Activated T-cell treated with anti-CD3 and anti-CD28 coated beads, Interleukin-2, amount 50 U/mL, for 4 hours (primary cell): ENCODE data around the gene C19orf44. TPM values are rescaled to one million over a fixed set of nuclear protein-coding genes. Genes with fewer than 3 reads are reported as not detected.

Experiments
- ATAC-seq, 2 donors: fragments of 200-7000 bp; cut with Tn5 transposase; one replicate each; pipeline ENCODE4 v1.10.0; 2021
- DNase-seq: peaks from one replicate; pipeline ENCODE4 v3.0.0-alpha.2; 2020
- H3K27me3 Mint-ChIP-seq: one replicate; pipeline ENCODE4 v1.8.0; 2021; ENCODE audit warnings: low read depth, mixed read lengths
- H3K36me3 Mint-ChIP-seq: one replicate; pipeline ENCODE4 v1.8.0; 2022; ENCODE audit warnings: mixed read lengths; ENCODE audit not compliant: insufficient read depth
- H3K4me1 Mint-ChIP-seq: one replicate; pipeline ENCODE4 v1.8.0; 2021; ENCODE audit warnings: low read depth, mixed read lengths
- H3K4me3 Mint-ChIP-seq: one replicate; pipeline ENCODE4 v1.8.0; 2021; ENCODE audit warnings: mild to moderate bottlenecking, moderate library complexity, mixed read lengths
- H3K9me3 Mint-ChIP-seq: one replicate; pipeline ENCODE4 v1.8.0; 2021; ENCODE audit warnings: mixed read lengths
- total RNA-seq, 3 donors: library from RNA; stranded (reverse); gene quantifications; one replicate each; pipeline ENCODE4 v1.2.1, GENCODE V29; 2021

C19orf44 gene
- total RNA-seq, 3 donors from 2014 or later, result 2.4 to 3.2 (median 2.7) TPM

GRCh38 chr19:16518483-16519229, 22.5 kb downstream of the C19orf44 start:
- Mint-ChIP-seq H3K4me3 (no peak overlapping the region), H3K36me3 (peaks cover 32% of the 10 kb centered on the region), H3K27me3 (no peaks in the 10 kb centered on the region), H3K9me3 (no peaks in the 10 kb centered on the region), H3K4me1 (peaks cover 1% of the 10 kb centered on the region)
- ATAC-seq (no peak), DNase-seq (no peak)

- no peak overlapping the region for H3K4me3 Mint-ChIP-seq
- no peaks in the 10 kb centered on the region for H3K9me3 Mint-ChIP-seq
- H3K27me3 Mint-ChIP-seq, result no peaks in the 10 kb centered on the region
- H3K36me3 Mint-ChIP-seq, result peaks cover 38% of the 10 kb centered on the region
- ATAC-seq (no peak), DNase-seq (no peak)
- H3K4me1 Mint-ChIP-seq, result peaks cover 1% of the 10 kb centered on the region
Observed at GRCh38 chr19:16519230-16519687, 23.1 kb downstream of the C19orf44 start.

DNA sequence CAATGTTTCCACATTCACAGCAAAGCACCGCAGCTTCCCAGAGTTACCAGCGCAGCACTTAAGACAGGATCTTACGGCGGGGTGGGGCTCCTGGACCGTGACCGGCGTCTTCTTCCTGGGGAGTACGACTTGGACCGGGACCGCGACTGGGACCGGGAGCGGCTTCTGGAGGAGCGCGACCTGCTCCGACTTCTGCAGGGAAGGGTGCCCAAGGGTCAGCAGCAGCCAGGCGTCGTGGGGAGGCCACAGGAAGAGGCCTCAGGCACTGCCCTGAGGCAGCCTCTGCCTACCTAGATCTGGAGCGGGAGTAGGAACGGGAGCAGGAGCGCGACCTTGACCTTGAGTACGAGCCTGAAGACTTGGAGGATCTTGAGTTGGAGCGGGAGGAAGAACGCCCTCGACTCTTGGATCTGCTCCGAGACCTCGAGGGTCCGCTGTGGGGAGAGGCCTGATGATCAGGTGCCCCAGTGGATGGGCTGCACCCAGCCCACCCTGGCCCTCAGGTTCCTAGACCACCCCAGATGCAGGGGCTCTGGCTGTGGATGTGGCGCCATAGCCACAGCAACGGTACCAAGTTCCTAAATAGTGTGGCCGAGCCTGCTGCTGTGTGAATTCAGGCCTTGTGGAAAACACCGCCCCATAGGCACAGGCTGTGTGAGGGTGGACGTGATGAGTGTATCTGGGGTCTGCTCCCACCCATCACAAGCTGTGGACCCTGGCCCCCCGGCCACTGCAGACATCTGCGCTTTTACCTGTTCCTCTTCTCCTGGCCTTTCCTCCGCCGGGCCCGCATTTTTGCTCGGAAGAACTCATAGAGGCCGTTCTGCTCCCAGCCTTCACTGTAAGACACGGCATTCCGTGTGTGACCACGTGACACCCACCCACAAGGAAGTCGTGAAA, 24.1 kb downstream of the C19orf44 start:
- Mint-ChIP-seq H3K4me3 (no peak overlapping the region), H3K9me3 (no peaks in the 10 kb centered on the region), H3K4me1 (peaks cover 1% of the 10 kb centered on the region), H3K36me3 (peaks cover 39% of the 10 kb centered on the region), H3K27me3 (no peaks in the 10 kb centered on the region)
- DNase-seq, result no peak
- no peak for ATAC-seq

DNA sequence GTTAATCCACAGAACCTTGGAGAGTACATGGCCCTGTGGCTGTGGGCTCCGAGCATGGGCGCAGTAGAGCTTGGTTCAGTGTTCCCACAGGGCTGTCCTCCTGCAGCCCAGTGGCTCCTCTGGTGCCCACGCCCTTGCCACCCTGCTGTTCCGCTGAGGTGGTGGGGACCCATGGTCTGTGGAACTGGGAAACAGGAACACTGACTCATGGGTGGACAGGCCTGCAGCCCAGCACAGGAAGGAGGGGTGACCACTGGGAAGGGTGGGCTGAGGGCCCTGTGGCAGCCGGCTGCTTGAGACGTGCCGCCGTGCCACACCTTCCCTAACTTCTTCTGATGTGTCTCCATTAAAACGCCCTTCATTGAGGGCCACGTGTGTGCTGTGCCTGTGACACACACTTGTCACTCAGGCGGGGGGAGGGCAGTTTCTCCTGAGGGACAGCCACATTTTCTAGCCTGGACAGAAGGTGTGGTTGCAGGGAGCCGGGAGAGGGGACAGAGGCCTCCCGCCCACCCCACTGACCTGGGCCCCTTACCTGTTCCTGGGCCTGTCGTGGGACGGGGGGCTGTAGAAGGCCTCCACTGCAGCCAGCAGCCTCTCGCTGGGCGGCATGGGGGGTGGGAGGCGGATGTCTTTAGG, 24.9 kb downstream of the C19orf44 start:
- Mint-ChIP-seq H3K27me3 (no peaks in the 10 kb centered on the region), H3K36me3 (peaks cover 39% of the 10 kb centered on the region), H3K9me3 (no peaks in the 10 kb centered on the region), H3K4me1 (peaks cover 1% of the 10 kb centered on the region), H3K4me3 (no peak overlapping the region)
- ATAC-seq, result no peak
- no peak for DNase-seq

DNA sequence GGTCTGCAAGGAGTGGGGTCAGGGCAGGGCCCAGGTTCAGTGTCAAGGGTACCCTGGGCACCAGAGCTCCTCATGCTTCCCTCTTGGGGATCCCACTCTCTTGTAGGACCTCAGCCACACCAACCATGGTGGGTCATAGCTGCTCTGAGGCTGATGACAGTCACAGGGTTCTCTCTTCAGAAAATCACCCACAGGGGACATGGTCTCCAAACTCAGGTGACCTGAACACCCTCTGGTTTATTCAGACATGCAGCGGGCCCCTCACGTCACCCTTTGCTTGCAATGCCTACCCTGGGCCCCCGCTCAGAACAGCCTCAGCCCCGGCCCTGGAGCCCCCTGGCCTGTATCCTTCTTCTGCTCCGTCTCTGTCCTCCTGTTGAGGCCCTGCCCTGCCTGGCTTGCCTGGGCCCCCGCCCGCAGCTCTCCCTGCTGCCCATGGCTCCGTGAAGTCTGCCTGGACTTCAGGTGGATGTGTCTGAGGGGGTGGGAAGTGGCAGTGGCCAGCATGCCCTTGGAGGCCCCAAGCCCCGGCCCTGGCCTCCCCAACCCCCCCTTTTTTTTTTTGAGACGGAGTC, 25.6 kb downstream of the C19orf44 start:
- Mint-ChIP-seq H3K4me1 (peaks cover 1% of the 10 kb centered on the region), H3K36me3 (peaks cover 39% of the 10 kb centered on the region), H3K9me3 (no peaks in the 10 kb centered on the region), H3K4me3 (no peak overlapping the region), H3K27me3 (no peaks in the 10 kb centered on the region)
- DNase-seq, result no peak
- ATAC-seq, result no peak

GRCh38 chr19:16522559-16523377, 26.6 kb downstream of the C19orf44 start:
- Mint-ChIP-seq H3K4me3 (peak overlapping the region; percentile 26), H3K9me3 (no peaks in the 10 kb centered on the region), H3K4me1 (no peaks in the 10 kb centered on the region), H3K36me3 (peaks cover 39% of the 10 kb centered on the region), H3K27me3 (no peaks in the 10 kb centered on the region)
- DNase-seq (no peak), ATAC-seq (no peak)

- H3K4me3 Mint-ChIP-seq, result no peak overlapping the region
- H3K36me3 Mint-ChIP-seq, result peaks cover 34% of the 10 kb centered on the region
- H3K4me1 Mint-ChIP-seq, result no peaks in the 10 kb centered on the region
- DNase-seq (no peak), ATAC-seq (no peak)
- H3K27me3 Mint-ChIP-seq, result no peaks in the 10 kb centered on the region
- H3K9me3 Mint-ChIP-seq, result no peaks in the 10 kb centered on the region
Observed at GRCh38 chr19:16524991-16525734, 29.0 kb downstream of the C19orf44 start.

DNA sequence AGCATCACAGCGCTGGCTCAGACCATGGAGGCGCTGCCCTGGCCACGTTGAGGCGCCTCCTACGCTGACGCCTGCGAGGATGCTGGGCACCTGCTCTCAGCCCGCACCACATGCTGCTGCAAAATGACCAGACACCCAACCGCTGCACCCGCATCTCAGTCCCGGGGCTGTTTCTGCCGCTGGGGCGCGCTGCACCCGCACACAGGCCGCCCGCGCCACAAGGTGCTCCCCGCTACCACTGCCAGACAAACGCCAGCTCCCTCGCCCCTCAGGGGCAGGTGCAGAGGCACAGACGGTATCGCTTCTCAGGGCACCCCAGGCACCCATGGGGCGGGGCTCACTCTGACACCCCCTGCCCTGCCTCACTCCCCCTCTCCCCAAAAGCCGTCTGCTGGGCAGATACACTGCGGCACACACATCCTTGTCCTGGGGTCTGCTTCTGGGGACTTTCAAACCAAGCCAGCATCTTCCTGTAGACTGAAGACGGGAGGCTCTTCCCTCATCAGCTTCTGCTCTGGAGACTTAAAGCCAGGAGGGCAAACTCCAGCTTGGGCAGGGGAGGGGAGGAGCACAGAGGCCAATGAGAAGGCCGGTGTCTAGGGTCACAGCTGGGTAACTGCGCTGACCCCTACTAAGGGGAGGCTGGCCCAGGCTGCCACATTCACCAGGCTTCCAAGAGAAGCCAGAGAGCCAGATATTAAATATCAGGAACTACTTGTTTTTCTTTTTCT, 29.7 kb downstream of the C19orf44 start:
- DNase-seq (no peak), ATAC-seq (no peak)
- no peaks in the 10 kb centered on the region for H3K9me3 Mint-ChIP-seq
- H3K4me3 Mint-ChIP-seq, result no peak overlapping the region
- no peaks in the 10 kb centered on the region for H3K4me1 Mint-ChIP-seq
- no peaks in the 10 kb centered on the region for H3K27me3 Mint-ChIP-seq
- peaks cover 27% of the 10 kb centered on the region for H3K36me3 Mint-ChIP-seq

GRCh38 chr19:16527334-16527935, 31.2 kb downstream of the C19orf44 start:
- no peaks in the 10 kb centered on the region for H3K4me1 Mint-ChIP-seq
- H3K9me3 Mint-ChIP-seq, result no peaks in the 10 kb centered on the region
- DNase-seq (no peak), ATAC-seq (no peak)
- peaks cover 37% of the 10 kb centered on the region for H3K36me3 Mint-ChIP-seq
- H3K4me3 Mint-ChIP-seq, result no peak overlapping the region
- no peaks in the 10 kb centered on the region for H3K27me3 Mint-ChIP-seq

DNA sequence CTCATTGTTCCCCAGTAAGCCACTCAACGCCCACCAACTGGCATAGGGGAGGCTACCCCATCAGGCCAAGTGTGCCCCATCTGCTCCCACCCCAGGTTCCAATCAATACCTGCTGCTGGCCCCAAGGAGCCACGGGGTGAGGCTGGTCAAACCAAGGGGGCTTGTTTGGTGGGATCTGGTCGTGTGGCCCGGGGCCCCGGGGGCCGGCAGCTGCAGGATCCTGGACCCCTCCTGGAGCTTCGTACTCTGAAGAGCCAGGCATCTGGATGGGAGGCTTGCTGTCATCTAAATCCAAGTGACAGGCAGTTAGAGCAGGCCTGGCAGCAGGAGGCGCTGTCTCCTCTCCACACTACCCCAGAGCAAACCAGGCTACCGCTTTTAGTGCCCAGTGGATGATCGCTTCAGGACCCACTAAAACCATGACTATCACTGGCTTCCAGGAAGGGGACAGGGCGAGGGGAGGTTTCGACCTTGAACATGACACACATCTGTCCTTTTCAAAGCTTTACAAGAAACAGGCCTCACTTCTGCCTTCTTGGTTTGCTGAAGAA, 31.9 kb downstream of the C19orf44 start:
- DNase-seq, result peak; percentile 26
- no peaks in the 10 kb centered on the region for H3K4me1 Mint-ChIP-seq
- H3K9me3 Mint-ChIP-seq, result no peaks in the 10 kb centered on the region
- ATAC-seq, result peak; percentile 49 to 62
- no peaks in the 10 kb centered on the region for H3K27me3 Mint-ChIP-seq
- peaks cover 32% of the 10 kb centered on the region for H3K36me3 Mint-ChIP-seq
- no peak overlapping the region for H3K4me3 Mint-ChIP-seq

- no peaks in the 10 kb centered on the region for H3K27me3 Mint-ChIP-seq
- no peak for ATAC-seq
- no peaks in the 10 kb centered on the region for H3K4me1 Mint-ChIP-seq
- DNase-seq, result no peak
- H3K4me3 Mint-ChIP-seq, result no peak overlapping the region
- no peaks in the 10 kb centered on the region for H3K9me3 Mint-ChIP-seq
- peaks cover 24% of the 10 kb centered on the region for H3K36me3 Mint-ChIP-seq
Observed at GRCh38 chr19:16529466-16530144, 33.4 kb downstream of the C19orf44 start.
